Measurements from ENCODE around the gene EPHA6. TPM values are rescaled to one million over a fixed set of nuclear protein-coding genes. Genes with fewer than 3 reads are reported as not detected.
A peak's percentile ranks its signal among the peaks of the same experiment; 100 is the strongest.
"Not testable (repeated sequence)": the region's sequence is repeated elsewhere in the genome, so short reads cannot be mapped to it uniquely, and the experiment has no call there.

The EPHA6 gene
- total RNA-seq, 1 experiment from 2014 or later: 1.2 TPM

- no TSS peak for BruUV-seq (replicated peaks)
- CTCF ChIA-PET: no interaction called here
- H3K4me1 ChIP-seq (replicated peaks; ENCODE audit: insufficient read depth): no peaks in the 10 kb centered on the region
- DNase-seq: no peak
- no peak overlapping the region for H3K27ac ChIP-seq
- intact Hi-C loops (cut with micrococcal nuclease; ENCODE audit: unreplicated experiment): no loop called here
- H3K4me3 ChIP-seq: no peak overlapping the region
- TF ChIP-seq CTCF (conservative IDR thresholded peaks at IDR 0.05): no peak
- TF ChIP-seq EZH2 (IDR thresholded peaks at IDR 0.05; ENCODE audit: low read depth): no peak
- no peaks in the 10 kb centered on the region for H3F3A ChIP-seq (ENCODE audit: insufficient read depth, low read depth)
- H3K9me2 ChIP-seq (ENCODE audit: insufficient read depth): no peaks in the 10 kb centered on the region
- H4K20me1 ChIP-seq (ENCODE audit: insufficient read depth): no peaks in the 10 kb centered on the region
- no peak overlapping the region for H3K4me2 ChIP-seq
- no peaks in the 10 kb centered on the region for H3K27me3 ChIP-seq (ENCODE audit: insufficient read depth, low read depth)
- POLR2A ChIA-PET (ENCODE audit: unreplicated experiment): interaction anchor here (0.6 kb wide), 1 partner anchor 35 kb away, joined by 5 read pairs; no protein-coding TSS in a partner anchor
- H3K36me3 ChIP-seq (ENCODE audit: low read depth): no peaks in the 10 kb centered on the region
- H3K9me3 ChIP-seq (ENCODE audit: insufficient read depth, low read depth): no peaks in the 10 kb centered on the region
- no peaks in the 10 kb centered on the region for H3K79me2 ChIP-seq (ENCODE audit: low read depth)
- H2AFZ ChIP-seq: no peak overlapping the region
These were observed 798.2 kb downstream of the EPHA6 start for GRCh38 chr3:97612632-97613031.

GRCh38 chr3:97613139-97613538 is 798.7 kb downstream of the EPHA6 start:
- POLR2A ChIA-PET (ENCODE audit: unreplicated experiment): no interaction called here
- H3F3A ChIP-seq (ENCODE audit: insufficient read depth, low read depth): no peaks in the 10 kb centered on the region

GRCh38 chr3:97620514-97620913 is 806.1 kb downstream of the EPHA6 start:
- H3K9me3 ChIP-seq (ENCODE audit: insufficient read depth, low read depth); CTCF ChIA-PET; H3K4me1 ChIP-seq (replicated peaks; ENCODE audit: insufficient read depth); H3K79me2 ChIP-seq (ENCODE audit: low read depth); BruUV-seq (replicated peaks); H3K27ac ChIP-seq; intact Hi-C loops (cut with micrococcal nuclease; ENCODE audit: unreplicated experiment); H4K20me1 ChIP-seq (ENCODE audit: insufficient read depth); DNase-seq; H3K9me2 ChIP-seq (ENCODE audit: insufficient read depth); H3K4me2 ChIP-seq; H3F3A ChIP-seq (ENCODE audit: insufficient read depth, low read depth); H3K27me3 ChIP-seq (ENCODE audit: insufficient read depth, low read depth); H2AFZ ChIP-seq; H3K4me3 ChIP-seq; POLR2A ChIA-PET (ENCODE audit: unreplicated experiment); H3K36me3 ChIP-seq (ENCODE audit: low read depth): not testable (repeated sequence)

More at GRCh38 chr3:97613139-97613538, 798.7 kb downstream of the EPHA6 start:
- Histone ChIP-seq H4K20me1 (ENCODE audit: insufficient read depth) (no peaks in the 10 kb centered on the region), H3K79me2 (ENCODE audit: low read depth) (no peaks in the 10 kb centered on the region), H3K27ac (no peak overlapping the region), H3K27me3 (ENCODE audit: insufficient read depth, low read depth) (no peaks in the 10 kb centered on the region), H2AFZ (no peak overlapping the region), H3K9me2 (ENCODE audit: insufficient read depth) (no peaks in the 10 kb centered on the region), H3K36me3 (ENCODE audit: low read depth) (no peaks in the 10 kb centered on the region), H3K4me1 (replicated peaks; ENCODE audit: insufficient read depth) (no peaks in the 10 kb centered on the region), H3K9me3 (ENCODE audit: insufficient read depth, low read depth) (no peaks in the 10 kb centered on the region), H3K4me2 (no peak overlapping the region), H3K4me3 (no peak overlapping the region)
- DNase-seq: no peak
- TF ChIP-seq CTCF (conservative IDR thresholded peaks at IDR 0.05) (no peak), EZH2 (IDR thresholded peaks at IDR 0.05; ENCODE audit: low read depth) (no peak)
- intact Hi-C loops (cut with micrococcal nuclease; ENCODE audit: unreplicated experiment): no loop called here
- BruUV-seq (replicated peaks): no TSS peak
- CTCF ChIA-PET: no interaction called here

- ChIA-PET CTCF (no interaction called here), POLR2A (ENCODE audit: unreplicated experiment) (no interaction called here)
- no peaks in the 10 kb centered on the region for H4K20me1 ChIP-seq (ENCODE audit: insufficient read depth)
- H3K4me3 ChIP-seq: no peak overlapping the region
- H3K4me2 ChIP-seq: no peak overlapping the region
- TF ChIP-seq CTCF (conservative IDR thresholded peaks at IDR 0.05): no peak
- TF ChIP-seq EZH2 (IDR thresholded peaks at IDR 0.05; ENCODE audit: low read depth): no peak
- 0 out of 2 replicates have a peak overlapping the region, but pooled peaks have one; percentile 5 for H2AFZ ChIP-seq
- no peaks in the 10 kb centered on the region for H3K9me3 ChIP-seq (ENCODE audit: insufficient read depth, low read depth)
- H3K36me3 ChIP-seq (ENCODE audit: low read depth): no peaks in the 10 kb centered on the region
- DNase-seq: no peak
- H3K9me2 ChIP-seq (ENCODE audit: insufficient read depth): no peaks in the 10 kb centered on the region
- no peaks in the 10 kb centered on the region for H3K4me1 ChIP-seq (replicated peaks; ENCODE audit: insufficient read depth)
- H3K27ac ChIP-seq: no peak overlapping the region
- no TSS peak for BruUV-seq (replicated peaks)
- no peaks in the 10 kb centered on the region for H3K79me2 ChIP-seq (ENCODE audit: low read depth)
- no peaks in the 10 kb centered on the region for H3K27me3 ChIP-seq (ENCODE audit: insufficient read depth, low read depth)
- intact Hi-C loops (cut with micrococcal nuclease; ENCODE audit: unreplicated experiment): no loop called here
- H3F3A ChIP-seq (ENCODE audit: insufficient read depth, low read depth): no peaks in the 10 kb centered on the region
These were observed 822.1 kb downstream of the EPHA6 start for GRCh38 chr3:97636465-97636864.
